ENCODE results near the gene AOPEP.

The AOPEP gene

DNA sequence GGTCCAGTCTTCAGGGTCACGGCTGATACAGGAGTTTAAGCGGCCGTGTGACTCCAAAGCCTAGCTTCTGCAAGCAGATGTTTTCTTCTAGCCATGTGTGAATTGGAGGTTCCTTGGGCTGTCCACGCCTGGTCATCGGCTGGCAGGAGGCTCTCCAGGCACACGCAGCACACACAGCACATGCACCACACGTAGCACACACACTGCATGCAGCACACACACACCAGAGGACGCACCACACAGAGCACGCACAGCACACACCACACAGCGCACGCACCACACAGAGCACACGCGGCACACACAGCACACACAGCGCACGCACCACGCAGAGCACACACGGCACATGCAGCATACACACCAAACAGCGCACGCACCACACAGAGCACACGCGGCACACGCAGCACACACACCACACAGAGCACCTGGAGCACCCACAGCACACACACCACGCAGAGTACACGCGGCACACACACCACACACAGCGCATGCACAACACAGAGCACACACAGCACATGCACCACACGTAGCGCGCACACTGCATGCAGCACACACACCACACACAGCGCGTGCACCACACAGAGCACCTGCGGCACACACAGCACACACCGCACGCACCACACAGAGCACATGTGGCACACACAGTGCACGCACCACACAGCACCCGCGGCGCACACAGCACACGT lies 356.7 kb downstream of the AOPEP start:
- DNase-seq (ENCODE audit: low spot score), result no peak

DNA sequence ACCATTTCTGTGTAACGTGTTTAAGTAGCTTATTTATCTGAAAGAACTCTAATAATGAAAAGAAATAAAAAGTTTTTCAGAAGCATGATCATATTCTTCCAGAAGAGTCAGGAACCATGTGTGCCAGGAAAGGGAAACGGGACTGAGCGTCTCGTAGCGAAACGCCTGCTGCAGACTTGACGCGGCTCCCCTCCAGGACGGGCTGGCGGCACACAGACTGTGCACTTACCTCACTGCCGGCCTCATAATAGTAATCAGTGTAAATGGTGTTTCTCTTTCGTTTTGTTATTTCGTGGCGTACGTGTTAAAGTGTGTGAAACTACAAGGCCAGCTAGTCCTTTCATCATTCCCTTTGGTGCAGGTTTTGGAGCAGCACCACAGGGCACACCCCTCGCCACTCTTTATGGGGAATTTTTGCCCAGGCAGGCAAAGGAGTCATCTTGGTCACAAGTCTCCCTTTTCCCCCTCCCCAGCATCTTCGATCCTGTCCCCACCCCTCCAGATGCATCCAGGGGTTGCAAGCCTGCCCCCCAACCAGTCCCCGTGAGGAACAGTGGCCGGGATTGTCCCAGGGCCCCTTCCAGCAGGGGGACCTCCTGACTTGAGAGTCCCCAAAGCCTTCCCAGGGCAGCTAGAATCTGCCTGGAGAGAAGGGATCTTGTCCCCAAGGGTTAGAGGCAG lies 357.9 kb downstream of the AOPEP start:
- no peak for DNase-seq (ENCODE audit: low spot score)

DNA sequence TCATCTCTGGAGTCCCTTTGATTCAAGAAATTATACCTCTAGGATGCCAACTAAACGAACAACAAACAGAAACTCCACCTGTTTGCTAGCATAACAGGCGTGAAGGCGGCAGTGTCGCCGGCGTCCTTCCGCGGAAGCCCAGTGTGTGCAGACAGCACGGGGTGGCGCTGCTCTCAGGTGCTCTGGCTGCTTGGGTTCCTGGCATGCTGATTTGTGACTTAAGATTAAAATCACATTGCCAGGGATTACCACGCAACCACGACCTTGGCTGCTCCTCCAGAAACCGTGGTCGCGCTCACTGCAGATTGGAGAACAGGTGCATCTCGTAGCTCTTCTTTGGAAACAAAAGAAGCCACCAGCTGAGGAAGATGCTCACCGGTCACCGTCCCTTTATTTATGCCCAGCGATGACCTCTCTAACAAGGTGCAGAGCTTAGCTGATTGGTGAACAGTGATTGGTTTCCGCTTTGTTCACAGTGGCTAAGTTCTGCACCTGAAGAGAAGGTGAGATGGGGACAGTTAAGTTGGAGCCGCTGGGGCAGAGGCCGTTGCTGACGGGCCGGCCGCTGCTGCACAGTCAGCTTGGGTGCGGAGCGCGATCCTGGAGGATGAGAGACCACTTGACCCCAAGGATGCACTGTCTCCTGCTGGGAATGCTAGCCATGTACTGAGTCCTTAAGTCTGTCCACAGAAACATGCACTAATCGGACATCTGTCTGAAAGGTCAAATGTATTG lies 358.7 kb downstream of the AOPEP start:
- DNase-seq (ENCODE audit: low spot score), result no peak

DNA sequence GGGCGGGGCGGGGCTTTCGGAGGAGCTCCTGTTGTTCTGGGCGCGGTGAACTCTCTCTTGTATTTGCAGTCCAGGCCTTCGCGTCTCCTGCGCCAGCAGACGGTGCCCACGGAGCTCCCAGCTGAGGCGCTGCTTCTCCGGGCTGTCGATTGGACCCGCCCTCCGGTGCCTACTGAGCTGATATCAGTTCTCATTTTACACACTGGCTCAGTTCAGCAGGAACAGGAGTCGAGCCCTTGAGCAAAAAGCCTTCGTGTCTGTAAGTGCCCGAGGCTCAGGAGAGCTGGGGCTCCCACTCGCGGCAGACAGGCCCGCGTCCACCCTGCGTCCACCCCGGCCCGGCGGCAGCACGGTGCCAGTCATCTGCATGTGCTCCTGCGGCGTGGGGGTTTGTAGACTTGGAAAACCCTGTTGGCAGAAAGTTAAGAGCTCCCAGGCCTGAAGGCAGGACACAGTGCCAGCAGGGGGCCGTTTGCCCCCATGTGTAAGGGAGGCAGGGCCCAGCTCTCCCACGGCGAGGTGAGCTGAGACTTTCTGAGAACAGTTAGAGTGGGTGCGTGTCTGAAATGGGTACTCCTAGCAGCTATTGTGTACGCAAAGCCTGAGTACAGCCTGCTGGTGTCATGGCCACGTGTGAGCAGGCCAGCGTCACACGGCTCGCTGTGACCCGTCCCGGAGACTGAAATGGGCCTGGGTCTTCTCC lies 359.5 kb downstream of the AOPEP start:
- no peak for DNase-seq (ENCODE audit: low spot score)

DNA sequence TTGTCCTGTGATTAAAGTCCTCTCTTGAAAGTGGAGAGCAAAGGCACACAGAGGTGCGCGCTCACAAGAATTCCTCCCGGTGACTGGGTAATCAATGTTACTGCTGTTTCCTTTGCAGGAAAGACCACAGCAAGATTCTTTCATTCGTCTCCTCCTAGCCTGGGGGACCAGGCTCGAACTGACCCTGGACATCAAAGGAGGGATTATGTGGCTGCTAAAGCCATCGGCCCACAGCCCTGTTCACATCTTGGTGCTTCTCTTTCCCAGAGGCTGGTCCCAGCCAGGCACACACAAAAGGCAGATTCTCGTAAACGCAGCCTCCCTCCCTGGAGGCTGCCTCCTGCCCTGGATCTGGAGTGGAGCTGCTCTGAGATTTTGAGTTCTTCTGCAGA lies 360.1 kb downstream of the AOPEP start:
- DNase-seq (ENCODE audit: low spot score), result no peak

DNA sequence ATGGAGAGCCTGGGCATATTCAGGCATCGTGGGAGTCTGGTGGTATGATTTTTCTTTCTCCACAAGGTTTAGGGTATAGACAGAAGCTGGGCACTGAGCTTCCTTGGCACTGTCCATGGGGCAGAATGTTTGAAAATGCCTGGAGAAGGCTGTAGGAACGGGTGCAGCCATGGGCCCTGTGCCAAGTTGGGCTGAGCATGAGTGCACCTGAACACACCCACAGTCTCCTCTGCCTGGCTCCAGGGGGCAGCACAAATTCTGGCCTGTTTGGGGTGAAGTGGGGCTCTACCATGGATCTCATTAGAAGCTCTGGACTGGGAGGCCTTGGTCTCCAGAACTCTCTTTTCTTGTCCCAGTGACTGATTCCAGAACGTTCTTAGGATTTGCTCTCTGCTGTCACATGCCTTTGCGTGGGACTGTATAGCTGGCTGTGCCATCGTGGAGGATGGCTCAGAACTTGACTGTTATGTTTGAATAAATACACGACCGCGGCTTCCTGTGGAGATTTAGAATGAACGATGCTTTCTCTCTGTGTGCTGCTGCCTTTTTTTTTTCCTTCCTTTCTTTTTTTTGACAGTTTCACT lies 361.3 kb downstream of the AOPEP start:
- DNase-seq (ENCODE audit: low spot score), result no peak

DNA sequence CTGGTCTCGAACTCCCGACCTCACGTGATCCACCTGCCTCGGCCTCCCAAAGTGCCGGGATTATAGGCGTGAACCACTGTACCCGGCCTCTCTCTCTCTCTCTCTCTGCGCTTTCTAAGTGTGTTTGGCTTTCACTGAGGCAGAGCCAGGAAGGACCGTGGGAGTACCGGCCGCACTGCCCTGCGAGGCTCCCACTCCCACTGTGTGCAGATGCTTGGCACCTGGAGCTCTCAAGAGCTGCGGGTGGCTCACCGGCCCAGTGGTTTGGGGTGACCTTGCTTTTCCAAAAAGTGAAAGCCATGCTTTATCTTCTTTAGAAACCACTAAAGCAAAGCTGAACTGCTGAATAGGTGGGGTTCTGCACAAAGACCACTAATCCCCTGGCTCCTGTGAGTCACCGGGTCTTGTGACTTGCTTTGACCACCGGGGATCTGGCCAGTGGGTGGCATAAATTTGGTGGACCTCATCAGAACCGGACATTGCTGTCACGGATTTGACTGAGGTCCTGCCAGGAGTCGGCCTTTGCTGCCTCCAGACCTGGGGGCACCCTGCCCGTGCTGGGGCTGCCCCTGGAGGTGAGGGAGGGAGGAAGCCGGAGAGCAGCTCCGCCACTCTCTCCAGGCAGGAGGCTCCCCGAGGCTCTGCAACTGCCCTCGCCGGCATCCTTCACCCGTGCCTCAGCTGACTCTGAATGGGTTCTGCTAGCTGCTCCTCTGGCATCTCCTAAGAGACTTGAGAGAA lies 362.1 kb downstream of the AOPEP start:
- DNase-seq (ENCODE audit: low spot score), result no peak

DNA sequence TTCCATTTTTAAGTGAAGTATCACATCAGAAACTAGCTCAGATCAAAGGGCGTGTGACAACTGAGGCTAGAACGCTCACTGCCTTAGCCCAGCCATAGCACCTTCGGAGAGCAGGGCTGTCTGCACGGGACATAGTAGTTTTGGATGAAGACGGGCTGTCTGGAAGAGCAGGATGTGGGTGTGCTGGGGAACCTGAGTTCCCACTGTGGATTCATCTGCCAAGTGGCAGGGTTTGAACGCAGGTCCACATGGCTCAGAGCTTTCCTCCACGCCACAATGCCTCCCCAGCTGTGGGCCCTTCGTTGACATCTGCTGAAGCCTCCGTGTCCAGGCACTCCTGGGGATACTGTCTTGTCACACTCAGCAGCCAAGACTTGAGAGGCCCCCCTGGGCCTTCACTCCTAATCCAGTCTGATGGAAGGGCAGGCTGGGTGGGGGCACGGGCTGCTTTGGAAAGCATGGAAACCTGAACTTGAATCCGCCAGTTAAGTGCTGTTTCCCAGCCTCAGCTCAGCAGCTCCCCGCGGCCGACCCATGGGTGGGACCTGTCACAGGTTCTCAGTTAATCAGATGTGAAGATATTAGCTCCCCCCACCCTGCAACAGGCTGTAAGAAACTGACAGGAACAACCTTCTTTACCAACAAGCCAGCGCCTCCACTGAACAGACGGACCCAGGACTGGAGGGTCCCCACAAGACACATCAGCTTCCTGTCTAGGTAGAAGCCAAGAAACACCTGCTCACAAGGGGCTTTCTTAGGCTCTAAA lies 362.9 kb downstream of the AOPEP start:
- no peak for DNase-seq (ENCODE audit: low spot score)

DNA sequence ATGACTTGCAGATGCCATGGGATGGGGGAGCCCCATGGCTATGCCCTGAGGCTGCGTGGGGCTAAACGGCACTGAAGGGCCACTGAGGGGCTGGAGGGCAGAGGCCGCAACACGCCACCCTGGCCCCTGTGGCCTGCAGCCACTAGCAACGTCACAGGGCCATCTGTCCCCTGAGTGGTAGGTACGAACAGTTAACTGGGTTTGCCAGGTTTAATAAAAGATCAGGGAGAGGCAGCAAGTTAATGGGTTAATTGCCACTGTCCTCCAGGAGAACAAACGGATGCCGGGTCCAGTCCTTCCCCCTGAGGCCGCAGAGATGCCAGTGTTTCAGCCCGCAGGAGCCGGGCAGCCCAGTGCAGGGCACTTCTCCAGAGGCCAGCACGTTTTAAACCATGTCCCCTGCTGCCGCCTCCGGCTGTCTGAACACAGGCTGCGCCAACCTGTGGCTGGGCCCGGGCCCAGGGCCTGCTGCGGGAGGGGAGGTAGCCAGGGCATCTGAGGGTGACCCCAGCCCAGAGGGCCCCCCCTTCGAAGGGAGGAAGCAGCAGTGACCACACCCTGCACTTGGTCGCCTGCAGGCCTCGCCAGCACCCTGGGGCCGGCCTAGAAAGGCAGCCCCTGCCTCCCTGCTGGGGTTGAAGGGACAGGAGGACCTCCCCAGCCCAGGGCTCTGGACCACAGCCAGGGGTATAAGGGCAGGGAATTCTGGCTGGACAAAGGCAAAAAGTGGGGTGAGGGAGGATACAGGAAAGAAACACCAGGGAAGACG lies 363.7 kb downstream of the AOPEP start:
- no peak for DNase-seq (ENCODE audit: low spot score)

DNA sequence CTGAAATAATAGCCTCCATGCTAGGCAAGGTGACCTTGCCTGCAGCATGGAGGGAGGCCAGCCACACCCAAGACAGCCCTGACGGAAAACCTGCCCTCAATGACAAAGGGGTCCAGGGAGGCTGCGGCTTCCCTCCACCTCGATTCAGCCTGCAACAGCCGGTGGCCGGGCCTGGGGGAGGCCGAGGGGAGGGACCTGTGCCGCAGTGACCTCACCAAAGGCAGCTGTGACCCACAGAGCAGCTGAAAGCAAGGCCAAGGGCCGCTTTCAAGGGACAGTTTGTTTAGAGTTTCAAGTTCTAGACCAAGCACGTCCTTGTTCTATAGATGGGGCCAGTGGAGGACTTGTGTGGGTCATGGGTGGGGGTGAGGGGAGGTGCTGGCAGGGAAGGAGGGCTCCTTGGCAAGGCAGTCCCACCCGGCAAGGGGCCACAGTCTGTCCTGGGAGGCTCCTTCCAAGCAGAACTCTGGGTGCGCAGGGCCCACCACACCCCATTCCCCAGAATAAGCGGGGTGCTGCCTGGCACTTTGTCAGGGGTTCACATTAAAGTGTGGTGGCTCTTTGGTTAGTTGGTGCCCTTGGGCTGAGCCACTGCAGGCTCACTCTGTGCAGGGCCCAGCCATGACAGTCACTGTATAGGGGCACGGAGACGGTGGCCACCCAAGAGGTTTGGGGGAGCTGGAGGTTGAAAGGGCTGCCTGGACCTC lies 364.5 kb downstream of the AOPEP start:
- no peak for DNase-seq (ENCODE audit: low spot score)

DNA sequence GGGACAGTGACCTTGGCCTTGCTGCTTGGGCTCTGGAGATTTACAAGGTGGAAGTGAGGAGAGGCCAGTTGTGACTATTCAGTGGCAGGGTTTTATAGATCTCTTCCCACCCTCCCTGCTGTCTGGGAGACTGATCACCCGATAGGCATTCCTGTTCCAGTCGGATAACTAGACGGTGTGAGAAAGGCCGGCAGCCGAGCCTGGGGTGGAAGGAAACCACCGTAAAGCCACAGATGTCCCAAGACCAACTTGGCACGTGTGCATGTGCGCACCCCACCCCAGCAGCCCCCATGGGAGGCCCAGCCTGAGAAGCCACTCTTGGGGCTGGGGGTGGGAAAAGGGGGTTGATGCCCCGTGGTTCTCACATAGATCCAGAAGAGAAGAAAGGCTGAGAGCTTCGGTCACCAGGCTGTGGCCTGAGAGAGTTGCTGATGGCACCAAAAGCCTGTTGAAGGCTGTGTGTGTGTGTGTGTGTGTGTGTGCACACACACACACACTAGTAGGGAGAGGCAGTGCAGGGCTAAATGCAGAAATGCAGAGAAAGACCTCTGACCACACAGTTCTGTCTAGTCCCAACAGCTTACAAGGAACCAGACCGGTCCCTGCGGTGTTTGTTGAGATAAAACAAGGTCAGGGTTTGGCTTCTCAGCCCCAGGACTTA lies 365.2 kb downstream of the AOPEP start:
- DNase-seq (ENCODE audit: low spot score), result no peak

DNA sequence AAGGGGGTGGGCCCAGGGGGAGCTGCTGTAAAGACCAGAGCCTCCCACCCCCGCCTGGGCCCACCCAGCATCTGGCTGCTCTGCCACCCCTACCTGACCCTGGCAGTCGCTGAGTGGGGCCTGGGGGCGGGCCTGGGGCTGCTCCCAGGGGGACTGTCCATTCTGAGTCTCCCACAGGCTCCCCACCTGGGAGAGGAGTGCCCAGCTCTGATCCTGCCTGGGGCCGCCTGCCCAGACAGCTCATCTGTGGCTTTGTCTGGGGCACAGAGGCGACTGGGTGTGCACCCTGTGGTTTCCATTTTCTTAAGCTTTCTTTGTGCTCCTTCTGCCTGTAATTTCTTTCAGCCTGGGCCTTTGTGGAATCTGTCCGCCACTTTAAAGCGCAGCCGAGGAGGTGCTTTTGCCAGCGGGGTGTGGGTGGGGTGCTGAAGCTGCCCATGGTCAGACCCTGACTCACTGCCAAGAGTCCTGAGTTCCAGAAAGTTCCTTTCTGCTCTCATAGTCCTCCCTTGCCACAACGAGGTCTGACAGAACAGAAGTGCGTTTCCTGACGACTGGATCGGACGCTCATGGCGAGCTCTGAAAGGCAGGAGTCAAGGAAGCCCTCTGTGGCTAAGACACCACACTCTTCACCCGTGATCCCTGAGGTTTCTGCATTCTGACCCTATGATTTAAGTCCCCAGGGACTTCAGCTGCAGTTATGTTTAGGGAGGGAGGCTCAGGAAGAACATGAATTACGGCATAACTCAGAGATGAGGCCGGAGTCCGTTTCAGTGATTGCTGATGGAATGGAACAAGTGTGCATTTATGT lies 366.0 kb downstream of the AOPEP start:
- no peak for DNase-seq (ENCODE audit: low spot score)

DNA sequence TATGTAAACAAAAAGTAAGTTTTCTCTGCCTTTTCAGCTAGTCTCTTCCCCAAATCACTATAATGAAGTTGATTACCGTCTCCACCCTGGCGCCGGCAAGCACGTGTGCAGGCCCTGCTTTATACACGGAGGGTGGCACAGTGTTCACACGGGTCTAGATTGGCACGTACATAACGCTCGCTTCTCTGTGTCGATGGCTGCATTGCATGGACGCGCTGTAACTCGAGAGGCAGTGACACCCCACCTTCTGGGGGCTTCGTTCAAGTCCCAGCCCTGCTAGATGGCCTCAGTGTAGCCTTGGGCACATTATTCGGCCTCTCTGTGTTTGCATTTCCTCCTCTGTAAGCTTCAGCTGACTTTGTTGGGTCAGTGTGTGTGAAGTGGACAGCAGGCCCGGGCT lies 367.1 kb downstream of the AOPEP start:
- no peak for DNase-seq (ENCODE audit: low spot score)

DNA sequence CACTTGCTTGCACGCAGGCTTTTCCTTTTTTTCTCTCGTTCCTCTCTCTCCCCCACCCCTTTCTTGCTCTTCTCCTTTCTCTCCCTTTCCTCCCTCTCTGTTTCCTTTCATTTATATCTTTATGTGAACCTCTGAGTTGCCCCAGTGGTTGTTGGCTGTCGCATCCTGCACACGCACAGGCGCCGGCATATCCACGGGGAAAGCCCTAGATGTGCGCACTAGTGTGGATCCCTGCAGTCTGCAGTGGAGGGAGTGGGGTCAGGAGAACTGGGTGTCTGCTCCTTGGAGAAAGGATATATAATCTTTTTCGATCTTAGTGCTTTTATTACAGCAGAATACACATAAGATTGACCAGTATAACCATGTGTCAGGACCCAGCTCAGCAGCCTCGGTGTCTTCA lies 367.5 kb downstream of the AOPEP start:
- DNase-seq (ENCODE audit: low spot score), result no peak

DNA sequence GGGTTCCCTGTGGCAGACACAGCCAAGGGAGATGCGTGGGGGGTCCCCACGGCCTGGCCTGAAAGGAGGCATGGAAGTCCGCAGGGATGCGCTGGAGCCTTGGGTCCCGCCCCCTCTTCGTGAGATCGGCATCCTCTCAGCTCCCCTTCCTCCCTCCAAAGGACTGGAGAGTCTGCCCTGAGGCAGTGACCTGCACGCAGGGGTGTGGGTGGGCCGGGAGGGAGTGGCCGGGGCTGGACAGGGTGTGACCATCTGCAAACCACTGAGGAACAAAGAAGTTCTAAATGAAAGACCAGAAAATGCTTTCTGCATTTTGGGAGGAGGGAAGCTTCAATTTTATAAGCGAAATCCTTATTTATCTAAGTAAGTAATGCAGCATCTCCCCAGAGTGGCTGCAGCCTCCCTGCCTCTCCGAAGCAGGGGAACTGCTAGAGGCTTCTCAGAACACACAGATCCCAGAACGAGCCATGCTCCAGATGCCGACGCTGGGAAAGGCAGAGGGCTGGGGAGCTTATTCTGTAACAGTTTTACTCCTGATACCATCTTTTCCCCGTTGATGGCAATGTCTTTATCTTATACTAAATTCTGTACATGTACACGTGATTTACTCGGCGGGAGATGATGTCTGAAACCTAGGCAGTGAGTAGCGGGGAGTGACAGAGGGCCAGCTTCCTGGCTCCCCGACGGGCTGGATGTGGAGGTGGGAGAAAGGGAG lies 369.3 kb downstream of the AOPEP start:
- DNase-seq (ENCODE audit: low spot score), result no peak

DNA sequence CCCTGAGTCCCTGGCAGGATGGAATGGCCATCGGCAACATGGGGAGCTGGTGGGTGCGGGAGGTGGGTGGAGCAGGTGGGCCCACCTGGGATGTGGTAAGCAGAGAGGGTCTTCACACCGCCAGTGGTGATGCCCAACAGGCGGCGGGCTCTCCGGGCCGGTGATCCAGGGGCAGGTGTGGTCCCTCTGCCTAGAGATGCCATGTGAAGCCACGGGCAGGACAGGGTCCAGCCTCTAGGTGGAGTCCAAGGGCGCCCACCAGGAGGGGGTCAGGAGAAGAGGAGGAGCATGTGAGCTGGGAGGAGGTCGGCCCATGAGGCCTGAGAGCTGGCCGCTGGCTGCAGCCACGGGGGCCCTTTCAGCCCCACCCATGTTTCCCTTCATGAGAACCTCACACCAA lies 369.9 kb downstream of the AOPEP start:
- no peak for DNase-seq (ENCODE audit: low spot score)

DNA sequence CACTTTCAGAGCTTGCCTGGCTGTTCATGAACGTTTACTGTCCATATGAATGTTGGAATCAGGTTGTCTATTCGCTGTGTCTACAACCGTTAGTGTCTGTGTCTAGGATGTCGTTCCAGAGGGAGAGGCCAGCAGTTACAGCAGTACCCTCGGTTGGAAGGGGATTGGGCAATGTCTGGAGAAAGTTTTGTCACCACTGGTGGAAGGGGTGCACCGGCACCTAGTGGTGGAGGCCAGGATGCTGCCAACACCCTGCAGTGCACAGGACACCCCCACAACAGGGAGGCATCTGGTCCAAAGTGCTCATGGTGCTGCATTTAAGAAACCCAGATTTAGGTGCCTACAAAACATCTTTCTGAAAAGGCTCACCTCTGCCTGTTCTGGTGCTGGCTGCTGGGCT lies 370.3 kb downstream of the AOPEP start:
- DNase-seq (ENCODE audit: low spot score), result no peak

Data from D341Med (cell line).